Stimulated activated CD8-positive, alpha-beta memory T cell treated with anti-CD3 and anti-CD28 coated beads, Interleukin-12 subunit alpha, Interleukin-12 subunit beta, amount 100 ng/mL, for 24 hours (primary cell): ENCODE measurements around the gene NUDT16L1.

Source experiments
- DNase-seq: peaks from one replicate; pipeline ENCODE4 v3.0.0-alpha.2; 2020; ENCODE audit errors: extremely low read depth

The NUDT16L1 gene

GRCh38 chr16:4682084-4682591 is 11.2 kb upstream of the NUDT16L1 start:
- DNase-seq, result no peak

GRCh38 chr16:4682616-4683254 is 10.6 kb upstream of the NUDT16L1 start:
- DNase-seq, result no peak

GRCh38 chr16:4683255-4684057 is 9.9 kb upstream of the NUDT16L1 start:
- no peak for DNase-seq

GRCh38 chr16:4684058-4684715 is 9.2 kb upstream of the NUDT16L1 start:
- no peak for DNase-seq

- no peak for DNase-seq
Measured at GRCh38 chr16:4684763-4685162, 8.6 kb upstream of the NUDT16L1 start.

GRCh38 chr16:4685292-4685691 is 8.1 kb upstream of the NUDT16L1 start:
- DNase-seq, result no peak

GRCh38 chr16:4685776-4686496 is 7.4 kb upstream of the NUDT16L1 start:
- DNase-seq, result no peak

GRCh38 chr16:4686497-4687210 is 6.7 kb upstream of the NUDT16L1 start:
- no peak for DNase-seq

GRCh38 chr16:4687416-4687815 is 5.9 kb upstream of the NUDT16L1 start:
- DNase-seq, result no peak

GRCh38 chr16:4687946-4688673 is 5.3 kb upstream of the NUDT16L1 start:
- no peak for DNase-seq

GRCh38 chr16:4688674-4689045 is 4.7 kb upstream of the NUDT16L1 start:
- no peak for DNase-seq

GRCh38 chr16:4689091-4689671 is 4.2 kb upstream of the NUDT16L1 start:
- DNase-seq, result no peak

GRCh38 chr16:4689864-4690704 is 3.3 kb upstream of the NUDT16L1 start:
- DNase-seq, result no peak

GRCh38 chr16:4690946-4691665 is 2.3 kb upstream of the NUDT16L1 start:
- DNase-seq, result no peak

- DNase-seq, result no peak
Measured at GRCh38 chr16:4691666-4692412, 1.5 kb upstream of the NUDT16L1 start.

- no peak for DNase-seq
Measured at GRCh38 chr16:4692460-4693295, 684 bp upstream of the NUDT16L1 start.
